G401 (cell line): ENCODE data around the gene HDAC11. TPM values are rescaled to one million over a fixed set of nuclear protein-coding genes. Genes with fewer than 3 reads are reported as not detected.
"Not testable (repeated sequence)": the region's sequence is repeated elsewhere in the genome, so short reads cannot be mapped to it uniquely, and the experiment has no call there.

Experiments
- DNase-seq: peaks from one replicate; pipeline ENCODE4 v3.0.0-alpha.2; 2015; ENCODE audit warnings: low spot score
- in situ Hi-C: cut with HindIII; loops from 2 replicates; pipeline ENCODE4 v1.10.0; 2016; ENCODE audit warnings: low sequenced_read_pairs, mixed read lengths
- total RNA-seq: library from RNA; depleted of rRNA; stranded (reverse); fragments of >200 nt; shearing (Covaris generic); gene quantifications from 2 replicates; pipeline ENCODE4 v1.2.3, GENCODE V29; 2014

HDAC11 gene
- total RNA-seq, 1 experiment from 2014 or later, result 15.3 TPM

GRCh38 chr3:13517253-13517977, 37.3 kb downstream of the HDAC11 start:
- no peak for DNase-seq
- in situ Hi-C loops, result loop anchor here (10.0 kb wide), 1 partner anchor 193 kb away; no protein-coding TSS in a partner anchor

GRCh38 chr3:13518516-13518953, 38.4 kb downstream of the HDAC11 start:
- in situ Hi-C loops, result loop anchor here (10.0 kb wide), 1 partner anchor 194 kb away; no protein-coding TSS in a partner anchor
- peak; percentile 98 for DNase-seq

GRCh38 chr3:13519006-13519791, 39.1 kb downstream of the HDAC11 start:
- in situ Hi-C loops, result loop anchor here (10.0 kb wide), 1 partner anchor 194 kb away; no protein-coding TSS in a partner anchor
- DNase-seq, result no peak

GRCh38 chr3:13520326-13520880, 40.3 kb downstream of the HDAC11 start:
- in situ Hi-C loops, result no loop called here
- no peak for DNase-seq

- in situ Hi-C loops, result no loop called here
- DNase-seq, result no peak
Observed at GRCh38 chr3:13521309-13521708, 41.2 kb downstream of the HDAC11 start.

GRCh38 chr3:13521749-13522148, 41.6 kb downstream of the HDAC11 start:
- in situ Hi-C loops, DNase-seq: not testable (repeated sequence)

GRCh38 chr3:13522236-13522635, 42.1 kb downstream of the HDAC11 start:
- DNase-seq, result no peak
- in situ Hi-C loops, result no loop called here

- in situ Hi-C loops, result no loop called here
- no peak for DNase-seq
Observed at GRCh38 chr3:13524979-13525669, 45.0 kb downstream of the HDAC11 start.

GRCh38 chr3:13525827-13526625, 45.9 kb downstream of the HDAC11 start:
- in situ Hi-C loops, result no loop called here
- DNase-seq, result no peak

- no peak for DNase-seq
- in situ Hi-C loops, result no loop called here
Observed at GRCh38 chr3:13526626-13526949, 46.5 kb downstream of the HDAC11 start.

GRCh38 chr3:13528217-13528867, 48.2 kb downstream of the HDAC11 start:
- DNase-seq, result peak; percentile 19
- in situ Hi-C loops, result no loop called here

- in situ Hi-C loops, result no loop called here
- no peak for DNase-seq
Observed at GRCh38 chr3:13529196-13530112, 49.3 kb downstream of the HDAC11 start.

- no peak for DNase-seq
- in situ Hi-C loops, result no loop called here
Observed at GRCh38 chr3:13530241-13531009, 50.3 kb downstream of the HDAC11 start.

GRCh38 chr3:13532085-13532484, 52.0 kb downstream of the HDAC11 start:
- DNase-seq, result no peak
- in situ Hi-C loops, result no loop called here

- no peak for DNase-seq
- in situ Hi-C loops, result no loop called here
Observed at GRCh38 chr3:13532631-13533030, 52.5 kb downstream of the HDAC11 start.

GRCh38 chr3:13533885-13534301, 53.8 kb downstream of the HDAC11 start:
- DNase-seq, result no peak
- in situ Hi-C loops, result no loop called here

- peak; percentile 28 for DNase-seq
- in situ Hi-C loops, result no loop called here
Observed at GRCh38 chr3:13535526-13535875, 55.4 kb downstream of the HDAC11 start.
